Measurements from ENCODE around the gene MYBBP1A.

- TF ChIP-seq, protein P1, sequence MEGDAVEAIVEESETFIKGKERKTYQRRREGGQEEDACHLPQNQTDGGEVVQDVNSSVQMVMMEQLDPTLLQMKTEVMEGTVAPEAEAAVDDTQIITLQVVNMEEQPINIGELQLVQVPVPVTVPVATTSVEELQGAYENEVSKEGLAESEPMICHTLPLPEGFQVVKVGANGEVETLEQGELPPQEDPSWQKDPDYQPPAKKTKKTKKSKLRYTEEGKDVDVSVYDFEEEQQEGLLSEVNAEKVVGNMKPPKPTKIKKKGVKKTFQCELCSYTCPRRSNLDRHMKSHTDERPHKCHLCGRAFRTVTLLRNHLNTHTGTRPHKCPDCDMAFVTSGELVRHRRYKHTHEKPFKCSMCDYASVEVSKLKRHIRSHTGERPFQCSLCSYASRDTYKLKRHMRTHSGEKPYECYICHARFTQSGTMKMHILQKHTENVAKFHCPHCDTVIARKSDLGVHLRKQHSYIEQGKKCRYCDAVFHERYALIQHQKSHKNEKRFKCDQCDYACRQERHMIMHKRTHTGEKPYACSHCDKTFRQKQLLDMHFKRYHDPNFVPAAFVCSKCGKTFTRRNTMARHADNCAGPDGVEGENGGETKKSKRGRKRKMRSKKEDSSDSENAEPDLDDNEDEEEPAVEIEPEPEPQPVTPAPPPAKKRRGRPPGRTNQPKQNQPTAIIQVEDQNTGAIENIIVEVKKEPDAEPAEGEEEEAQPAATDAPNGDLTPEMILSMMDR (IDR thresholded peaks at IDR 0.05; ENCODE audit: low read depth, low read length, poor library complexity, severe bottlenecking): no peak
- TF ChIP-seq EZH2phosphoT487 (IDR thresholded peaks at IDR 0.05; ENCODE audit: borderline replicate concordance, low read length): no peak
Measured at GRCh38 chr17:4582691-4583090, 27.5 kb upstream of the MYBBP1A start.

Measured in DOHH2 (cell line).